ENCODE data around the gene C10orf71. TPM values are rescaled to one million over a fixed set of nuclear protein-coding genes. Genes with fewer than 3 reads are reported as not detected.

The C10orf71 gene
- total RNA-seq, 4 donors from 2014 or later = not detected

DNA sequence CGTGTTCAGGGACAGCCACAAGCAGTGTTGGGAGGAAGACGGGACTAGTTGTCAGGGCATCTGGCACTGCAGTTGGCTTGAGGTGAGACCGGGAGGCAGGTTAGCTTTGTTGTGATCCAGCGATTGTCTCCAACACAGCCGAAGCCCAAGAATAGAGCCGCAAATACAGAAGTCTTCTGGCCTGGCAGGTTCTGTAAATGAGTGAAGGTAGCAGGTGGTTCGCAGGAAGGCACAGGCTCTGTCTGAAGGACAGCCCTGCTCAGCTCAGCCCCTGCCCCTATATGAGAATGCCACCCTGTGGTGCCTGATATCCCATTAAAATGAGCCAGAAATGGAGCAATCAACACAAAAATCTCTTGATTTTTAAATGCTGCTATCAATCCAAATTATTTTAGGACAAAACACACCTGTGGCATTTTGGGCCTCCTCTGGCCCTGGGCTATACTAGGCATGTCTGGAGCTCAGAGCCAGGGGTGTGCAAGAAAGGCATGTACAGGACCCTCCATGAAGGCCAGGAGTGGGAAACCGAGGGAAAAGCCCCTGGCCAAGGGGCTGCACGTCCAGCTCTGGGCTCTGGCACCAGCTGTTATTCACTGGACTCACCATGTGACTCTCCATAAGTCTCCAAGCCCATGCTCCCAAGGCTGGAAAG is 11.2 kb upstream of the C10orf71 start:
- TF ChIP-seq, protein P1, sequence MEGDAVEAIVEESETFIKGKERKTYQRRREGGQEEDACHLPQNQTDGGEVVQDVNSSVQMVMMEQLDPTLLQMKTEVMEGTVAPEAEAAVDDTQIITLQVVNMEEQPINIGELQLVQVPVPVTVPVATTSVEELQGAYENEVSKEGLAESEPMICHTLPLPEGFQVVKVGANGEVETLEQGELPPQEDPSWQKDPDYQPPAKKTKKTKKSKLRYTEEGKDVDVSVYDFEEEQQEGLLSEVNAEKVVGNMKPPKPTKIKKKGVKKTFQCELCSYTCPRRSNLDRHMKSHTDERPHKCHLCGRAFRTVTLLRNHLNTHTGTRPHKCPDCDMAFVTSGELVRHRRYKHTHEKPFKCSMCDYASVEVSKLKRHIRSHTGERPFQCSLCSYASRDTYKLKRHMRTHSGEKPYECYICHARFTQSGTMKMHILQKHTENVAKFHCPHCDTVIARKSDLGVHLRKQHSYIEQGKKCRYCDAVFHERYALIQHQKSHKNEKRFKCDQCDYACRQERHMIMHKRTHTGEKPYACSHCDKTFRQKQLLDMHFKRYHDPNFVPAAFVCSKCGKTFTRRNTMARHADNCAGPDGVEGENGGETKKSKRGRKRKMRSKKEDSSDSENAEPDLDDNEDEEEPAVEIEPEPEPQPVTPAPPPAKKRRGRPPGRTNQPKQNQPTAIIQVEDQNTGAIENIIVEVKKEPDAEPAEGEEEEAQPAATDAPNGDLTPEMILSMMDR (IDR thresholded peaks at IDR 0.05; ENCODE audit: low read depth) = no peak

DNA sequence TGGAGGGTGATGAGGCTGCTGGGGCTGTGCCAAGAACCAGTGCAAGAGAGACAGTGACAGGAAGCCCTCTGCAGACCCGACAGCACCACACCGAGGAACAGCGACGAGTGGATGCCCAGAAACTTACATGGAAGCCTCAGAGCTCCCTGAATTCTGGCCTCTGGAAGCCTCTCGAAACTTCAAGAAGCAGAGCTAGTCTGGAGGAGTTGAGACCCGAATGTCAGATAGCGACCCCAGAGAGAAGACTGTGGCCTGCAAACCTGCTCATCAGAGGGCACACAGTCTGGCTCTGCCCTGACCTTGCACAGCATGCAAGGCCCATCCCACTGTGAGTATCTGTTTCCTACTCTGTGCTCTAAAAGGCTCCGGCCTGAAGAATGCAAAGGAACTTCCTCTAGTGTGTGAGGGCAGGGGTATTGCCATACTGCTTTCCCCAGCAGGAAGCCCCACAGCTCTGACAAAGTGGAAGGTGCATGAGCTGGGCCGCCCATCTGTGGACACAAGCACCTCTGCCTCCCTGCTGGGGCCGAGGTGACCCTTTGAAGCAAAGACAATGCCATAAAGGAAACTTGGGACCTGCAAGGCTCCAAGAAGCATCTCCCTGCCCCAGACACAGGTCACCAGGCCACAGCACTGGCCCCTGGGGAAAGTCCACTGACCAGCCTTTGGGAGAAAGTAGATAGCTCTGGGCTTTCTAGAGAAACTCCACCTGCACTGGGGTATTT is 10.5 kb upstream of the C10orf71 start:
- TF ChIP-seq, protein P1 (IDR thresholded peaks at IDR 0.05; ENCODE audit: low read depth) = no peak

DNA sequence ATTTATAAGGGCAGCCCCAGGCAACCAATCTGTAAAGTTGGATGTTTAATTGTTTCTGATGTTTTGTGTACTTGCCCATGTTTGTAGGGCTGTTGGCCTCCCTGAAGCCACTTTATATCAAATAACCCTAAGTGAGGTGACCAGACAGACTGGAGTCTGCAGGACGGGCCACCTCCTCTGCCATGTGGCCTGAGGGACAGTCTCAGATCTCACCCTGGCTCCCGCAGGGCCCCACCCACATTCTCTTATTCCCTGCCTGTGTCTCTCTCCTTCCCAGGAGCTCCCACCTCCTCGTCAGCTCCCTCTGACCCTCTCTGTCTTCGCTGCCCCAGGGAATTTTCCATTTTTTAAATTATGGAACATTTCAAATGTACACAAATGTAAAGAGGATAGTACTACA is 9.5 kb upstream of the C10orf71 start:
- TF ChIP-seq, protein P1 (IDR thresholded peaks at IDR 0.05; ENCODE audit: low read depth) = no peak

DNA sequence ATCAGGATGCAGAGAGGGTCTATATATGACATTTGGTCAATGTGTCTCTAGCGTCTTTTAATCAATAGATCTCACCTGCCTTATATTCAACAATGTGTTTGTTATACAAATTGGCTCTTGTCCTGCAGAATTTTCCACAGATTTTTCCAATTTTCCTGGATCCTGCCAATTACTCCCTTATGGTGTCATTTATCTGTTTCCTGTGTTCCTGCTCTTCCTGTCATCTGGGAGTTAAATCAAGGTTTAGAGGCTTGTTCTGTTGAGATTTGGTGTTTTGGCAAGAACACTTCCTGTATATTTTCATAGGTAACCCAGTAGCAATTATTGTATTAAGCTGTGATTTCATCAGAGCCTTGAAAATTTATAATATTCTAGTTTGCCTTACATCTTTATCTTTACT is 8.8 kb upstream of the C10orf71 start:
- TF ChIP-seq, protein P1 (IDR thresholded peaks at IDR 0.05; ENCODE audit: low read depth) = no peak

DNA sequence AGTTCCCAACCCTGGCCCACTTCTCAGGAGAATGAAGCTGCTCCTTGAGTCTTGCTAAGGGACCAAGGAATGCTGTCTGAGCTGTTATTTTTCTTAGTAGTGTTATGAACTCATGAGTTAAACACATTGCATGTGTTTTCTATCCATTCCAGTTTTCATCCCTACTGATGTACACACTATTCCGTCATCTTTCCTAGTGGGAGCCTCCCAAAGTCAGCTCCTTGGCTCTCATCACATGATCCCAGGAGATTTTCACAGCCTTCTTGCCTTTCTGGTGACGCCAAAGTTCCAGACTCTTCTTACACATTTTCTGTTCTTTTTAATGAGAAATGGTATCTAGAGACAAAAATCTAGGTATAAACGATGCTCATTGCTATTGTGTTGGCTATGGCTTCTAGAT is 8.4 kb upstream of the C10orf71 start:
- TF ChIP-seq, protein P1 (IDR thresholded peaks at IDR 0.05; ENCODE audit: low read depth) = no peak

DNA sequence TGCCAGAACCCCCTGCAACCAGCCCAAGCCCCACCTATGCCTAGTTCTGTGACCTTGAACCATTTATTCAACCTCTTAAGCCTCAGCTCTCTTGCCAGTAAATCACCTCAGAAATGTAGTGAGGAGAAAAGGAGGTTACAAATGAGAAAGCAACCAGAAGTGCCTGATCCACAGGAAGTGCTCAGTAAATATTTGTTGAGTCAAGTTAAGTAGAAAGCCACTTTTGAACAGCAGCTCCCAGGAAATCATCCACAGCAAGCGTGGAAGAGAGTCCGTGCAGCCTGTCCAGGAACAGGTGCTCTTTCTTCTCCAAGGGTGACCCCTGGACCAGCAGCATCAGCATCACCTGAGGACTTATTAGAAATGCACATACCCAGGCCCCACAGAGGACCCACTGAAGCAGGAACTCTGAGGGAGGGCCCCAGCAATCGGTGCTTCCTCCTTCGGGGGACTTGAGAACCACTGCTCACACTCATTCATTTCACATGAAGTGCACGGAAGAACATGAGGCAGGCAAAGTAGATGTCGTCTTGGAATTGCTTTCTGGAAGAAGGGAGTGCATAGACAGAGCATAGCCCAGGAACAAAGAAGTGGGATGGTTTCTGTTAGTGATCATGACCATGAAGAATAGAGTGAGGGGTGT is 6.3 kb upstream of the C10orf71 start:
- TF ChIP-seq, protein P1 (IDR thresholded peaks at IDR 0.05; ENCODE audit: low read depth) = no peak

DNA sequence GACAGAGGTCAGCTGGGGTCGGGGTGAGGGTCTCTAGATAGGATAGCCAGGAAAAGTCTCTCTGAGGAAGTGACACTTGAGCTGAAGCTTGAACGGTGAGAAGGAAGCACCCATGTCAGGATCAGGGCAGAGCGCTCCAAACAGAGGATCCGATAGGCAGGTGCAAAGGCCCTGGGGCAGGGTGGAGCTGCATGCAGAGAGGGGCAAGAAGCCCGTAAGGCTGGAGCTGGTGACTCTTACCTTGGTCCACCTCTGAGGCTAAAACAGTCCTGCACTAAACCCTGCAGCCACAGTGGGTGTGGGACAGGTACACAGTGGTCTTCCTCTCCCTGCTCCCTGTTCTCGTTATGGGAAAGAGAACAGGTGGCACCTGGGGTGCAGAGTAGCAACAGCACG is 5.8 kb upstream of the C10orf71 start:
- TF ChIP-seq, protein P1 (IDR thresholded peaks at IDR 0.05; ENCODE audit: low read depth) = no peak
